ENCODE data around the gene IL36RN. TPM values are rescaled to one million over a fixed set of nuclear protein-coding genes. Genes with fewer than 3 reads are reported as not detected.

The IL36RN gene
- not detected in 2 replicates for polyA plus RNA-seq (2012; rRNA removed)
- polyA plus RNA-seq (2012; cell fraction: cytosol; rRNA removed) = not detected in 2 replicates
- polyA plus RNA-seq (2012; cell fraction: nucleus; rRNA removed) = not detected in 2 replicates

DNA sequence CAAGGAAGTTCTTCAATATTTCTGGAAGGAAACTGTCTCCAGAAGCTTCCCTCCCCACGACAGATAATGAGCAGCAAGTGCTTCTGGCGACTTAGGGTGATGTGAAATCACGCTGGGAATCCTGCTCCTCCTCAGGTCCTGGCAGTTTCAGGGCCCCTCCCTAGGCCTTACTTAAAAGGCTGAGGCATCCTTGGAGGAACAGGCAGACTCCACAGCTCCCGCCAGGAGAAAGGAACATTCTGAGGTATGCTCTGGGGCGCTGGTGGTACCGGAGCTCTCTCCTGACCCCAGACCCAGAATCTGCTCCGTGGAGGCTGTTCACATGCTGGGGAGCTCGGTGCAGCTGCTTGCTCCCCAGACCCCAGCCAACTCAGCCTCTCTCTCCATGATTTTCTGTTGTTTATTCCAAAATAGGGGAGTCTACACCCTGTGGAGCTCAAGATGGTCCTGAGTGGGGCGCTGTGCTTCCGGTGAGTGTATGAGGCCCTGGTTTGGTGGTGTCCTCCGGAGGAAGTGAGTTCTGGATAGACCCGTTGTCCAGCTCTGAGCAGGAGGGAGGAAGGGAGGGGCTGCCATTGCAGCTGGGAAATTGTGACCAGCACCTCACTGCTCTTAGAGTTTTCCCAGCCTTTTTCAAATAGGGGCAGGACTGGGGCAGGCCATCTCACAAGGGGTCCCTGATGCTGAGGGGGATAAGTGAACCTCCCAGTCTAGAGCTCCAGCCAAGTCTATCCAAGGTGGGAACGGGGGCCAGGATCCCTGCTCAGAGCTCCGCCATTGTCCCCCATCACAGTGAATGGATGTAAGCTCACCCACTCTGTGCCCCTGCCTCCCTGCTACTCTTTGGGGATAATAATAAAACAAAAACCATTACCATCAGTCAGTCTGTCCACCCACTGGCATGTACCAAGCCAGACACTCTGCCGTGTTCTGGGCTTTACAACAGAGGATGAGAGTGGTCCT lies at the start of gene IL36RN:
IL36RN (plus strand) TSS at position 201 of the 963 bp plus-strand sequence; CDS start at position 442, 241 bp downstream.
- Histone ChIP-seq H4K20me1 (ENCODE audit: insufficient read depth) (no peaks in the 10 kb centered on the region), H3K79me2 (ENCODE audit: insufficient read depth) (no peaks in the 10 kb centered on the region), H3K27ac (ENCODE audit: low read depth in 2 of 2, low read length in 1 of 2) (no peak within 1 kb of the TSS), H3K4me1 (ENCODE audit: control insufficient read depth in 1 of 2, insufficient read depth in 2 of 2, low read depth in 1 of 2, low read length in 1 of 2) (no peaks in the 10 kb centered on the region), H3K36me3 (replicated peaks in 1 of 2; ENCODE audit: control insufficient read depth in 1 of 2, insufficient read depth in 2 of 2, low read length in 1 of 2) (no peaks in the 10 kb centered on the region), H3K9ac (no peak within 1 kb of the TSS), H2AFZ (ENCODE audit: low read depth) (no peak within 1 kb of the TSS), H3K9me2 (no peaks in the 10 kb centered on the region), H3K4me2 (no peak within 1 kb of the TSS), H3K9me3 (no peaks in the 10 kb centered on the region), H3K27me3 (ENCODE audit: insufficient read depth) (no peaks in the 10 kb centered on the region; the same call in 1 of the 2 replicates), H3K4me3 (ENCODE audit: low read depth in 2 of 2, low read length in 1 of 2) (no peak within 1 kb of the TSS), H3F3A (replicated peaks; ENCODE audit: insufficient read depth) (no peaks in the 10 kb centered on the region)
- WGBS (ENCODE audit: low lambda C conversion rate) = 23% methylated on average over 9 of the region's 15 CpGs
- TF ChIP-seq, protein P1, sequence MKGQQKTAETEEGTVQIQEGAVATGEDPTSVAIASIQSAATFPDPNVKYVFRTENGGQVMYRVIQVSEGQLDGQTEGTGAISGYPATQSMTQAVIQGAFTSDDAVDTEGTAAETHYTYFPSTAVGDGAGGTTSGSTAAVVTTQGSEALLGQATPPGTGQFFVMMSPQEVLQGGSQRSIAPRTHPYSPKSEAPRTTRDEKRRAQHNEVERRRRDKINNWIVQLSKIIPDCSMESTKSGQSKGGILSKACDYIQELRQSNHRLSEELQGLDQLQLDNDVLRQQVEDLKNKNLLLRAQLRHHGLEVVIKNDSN (IDR thresholded peaks at IDR 0.05; ENCODE audit: borderline replicate concordance, low read depth) = no peak
- ChIA-PET POLR2A (no interaction called here), CTCF (interaction anchor here (1.0 to 1.6 kb wide), 2 partner anchors 21 to 331 kb away, joined by 3 to 6 read pairs; no protein-coding TSS in a partner anchor)
- no peak for DNase-seq

DNA sequence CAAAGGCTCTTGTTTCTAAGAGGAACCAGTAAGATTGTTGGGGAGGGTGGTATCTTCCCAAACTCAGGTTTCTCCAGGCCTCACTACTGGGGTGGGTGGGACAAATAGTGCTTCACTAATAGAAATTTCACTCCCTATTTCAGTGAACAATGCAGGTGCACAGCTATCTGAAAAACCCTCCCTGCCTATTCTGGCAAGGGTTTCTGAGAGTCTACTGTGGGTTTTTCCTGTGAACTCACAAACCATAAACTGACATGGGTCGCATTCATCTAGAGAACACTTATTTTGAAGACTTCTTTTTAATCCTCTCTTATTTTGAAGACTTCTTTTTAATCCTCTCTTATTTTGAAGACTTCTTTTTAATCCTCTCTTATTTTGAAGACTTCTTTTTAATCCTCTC lies 49.4 kb upstream of the IL36RN start:
- ChIA-PET CTCF (no interaction called here), POLR2A (no interaction called here)
- no peak for DNase-seq
- Histone ChIP-seq H2AFZ (ENCODE audit: low read depth) (no peak overlapping the region), H3K9ac (no peak overlapping the region), H3K27ac (ENCODE audit: low read depth in 2 of 2, low read length in 1 of 2) (no peak overlapping the region), H3F3A (replicated peaks; ENCODE audit: insufficient read depth) (no peaks in the 10 kb centered on the region), H3K27me3 (ENCODE audit: insufficient read depth) (no peaks in the 10 kb centered on the region; the same call in 1 of the 2 replicates), H3K4me1 (ENCODE audit: control insufficient read depth in 1 of 2, insufficient read depth in 2 of 2, low read depth in 1 of 2, low read length in 1 of 2) (no peaks in the 10 kb centered on the region), H3K79me2 (ENCODE audit: insufficient read depth) (no peaks in the 10 kb centered on the region), H3K9me3 (no peaks in the 10 kb centered on the region), H3K4me3 (ENCODE audit: low read depth in 2 of 2, low read length in 1 of 2) (no peak overlapping the region), H3K36me3 (replicated peaks in 1 of 2; ENCODE audit: control insufficient read depth in 1 of 2, insufficient read depth in 2 of 2, low read length in 1 of 2) (no peaks in the 10 kb centered on the region), H3K4me2 (no peak overlapping the region), H4K20me1 (ENCODE audit: insufficient read depth) (no peaks in the 10 kb centered on the region), H3K9me2 (no peaks in the 10 kb centered on the region)
- WGBS (ENCODE audit: low lambda C conversion rate) = 16% methylated on average over 1 of the region's 1 CpG
- TF ChIP-seq, protein P2, sequence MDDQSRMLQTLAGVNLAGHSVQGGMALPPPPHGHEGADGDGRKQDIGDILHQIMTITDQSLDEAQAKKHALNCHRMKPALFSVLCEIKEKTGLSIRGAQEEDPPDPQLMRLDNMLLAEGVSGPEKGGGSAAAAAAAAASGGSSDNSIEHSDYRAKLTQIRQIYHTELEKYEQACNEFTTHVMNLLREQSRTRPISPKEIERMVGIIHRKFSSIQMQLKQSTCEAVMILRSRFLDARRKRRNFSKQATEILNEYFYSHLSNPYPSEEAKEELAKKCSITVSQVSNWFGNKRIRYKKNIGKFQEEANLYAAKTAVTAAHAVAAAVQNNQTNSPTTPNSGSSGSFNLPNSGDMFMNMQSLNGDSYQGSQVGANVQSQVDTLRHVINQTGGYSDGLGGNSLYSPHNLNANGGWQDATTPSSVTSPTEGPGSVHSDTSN (IDR thresholded peaks at IDR 0.05) = no peak
- no peak for TF ChIP-seq NFIC (IDR thresholded peaks at IDR 0.05; ENCODE audit: borderline replicate concordance)
- TF ChIP-seq TCF12 (IDR thresholded peaks at IDR 0.05) = no peak
- TF ChIP-seq SIN3A (IDR thresholded peaks at IDR 0.05; ENCODE audit: borderline replicate concordance, low read depth, low read length) = no peak
- TF ChIP-seq RCOR1 (IDR thresholded peaks at IDR 0.05; ENCODE audit: low read length) = no peak
- no peak for TF ChIP-seq TAF1 (IDR thresholded peaks at IDR 0.05; ENCODE audit: borderline replicate concordance, low read depth, low read length)
- TF ChIP-seq MXI1 (IDR thresholded peaks at IDR 0.05; ENCODE audit: low read depth, low read length) = no peak
- TF ChIP-seq, protein P1 (IDR thresholded peaks at IDR 0.05; ENCODE audit: borderline replicate concordance, low read depth) = no peak
- no peak for TF ChIP-seq RFX5 (IDR thresholded peaks at IDR 0.05; ENCODE audit: low read length)
- TF ChIP-seq FOSL2 (IDR thresholded peaks at IDR 0.05; ENCODE audit: borderline replicate concordance, low read depth) = no peak
- TF ChIP-seq, protein P3, sequence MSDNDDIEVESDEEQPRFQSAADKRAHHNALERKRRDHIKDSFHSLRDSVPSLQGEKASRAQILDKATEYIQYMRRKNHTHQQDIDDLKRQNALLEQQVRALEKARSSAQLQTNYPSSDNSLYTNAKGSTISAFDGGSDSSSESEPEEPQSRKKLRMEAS (IDR thresholded peaks at IDR 0.05; ENCODE audit: low read depth) = no peak
- no peak for TF ChIP-seq EZH2phosphoT487 (IDR thresholded peaks at IDR 0.05; ENCODE audit: borderline replicate concordance, low read depth)
- no peak for TF ChIP-seq FOXM1 (IDR thresholded peaks at IDR 0.05; ENCODE audit: low read depth)
- TF ChIP-seq, protein P4, sequence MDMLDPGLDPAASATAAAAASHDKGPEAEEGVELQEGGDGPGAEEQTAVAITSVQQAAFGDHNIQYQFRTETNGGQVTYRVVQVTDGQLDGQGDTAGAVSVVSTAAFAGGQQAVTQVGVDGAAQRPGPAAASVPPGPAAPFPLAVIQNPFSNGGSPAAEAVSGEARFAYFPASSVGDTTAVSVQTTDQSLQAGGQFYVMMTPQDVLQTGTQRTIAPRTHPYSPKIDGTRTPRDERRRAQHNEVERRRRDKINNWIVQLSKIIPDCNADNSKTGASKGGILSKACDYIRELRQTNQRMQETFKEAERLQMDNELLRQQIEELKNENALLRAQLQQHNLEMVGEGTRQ (IDR thresholded peaks at IDR 0.05; ENCODE audit: borderline replicate concordance, low read depth, low read length) = no peak
- TF ChIP-seq, protein P5, sequence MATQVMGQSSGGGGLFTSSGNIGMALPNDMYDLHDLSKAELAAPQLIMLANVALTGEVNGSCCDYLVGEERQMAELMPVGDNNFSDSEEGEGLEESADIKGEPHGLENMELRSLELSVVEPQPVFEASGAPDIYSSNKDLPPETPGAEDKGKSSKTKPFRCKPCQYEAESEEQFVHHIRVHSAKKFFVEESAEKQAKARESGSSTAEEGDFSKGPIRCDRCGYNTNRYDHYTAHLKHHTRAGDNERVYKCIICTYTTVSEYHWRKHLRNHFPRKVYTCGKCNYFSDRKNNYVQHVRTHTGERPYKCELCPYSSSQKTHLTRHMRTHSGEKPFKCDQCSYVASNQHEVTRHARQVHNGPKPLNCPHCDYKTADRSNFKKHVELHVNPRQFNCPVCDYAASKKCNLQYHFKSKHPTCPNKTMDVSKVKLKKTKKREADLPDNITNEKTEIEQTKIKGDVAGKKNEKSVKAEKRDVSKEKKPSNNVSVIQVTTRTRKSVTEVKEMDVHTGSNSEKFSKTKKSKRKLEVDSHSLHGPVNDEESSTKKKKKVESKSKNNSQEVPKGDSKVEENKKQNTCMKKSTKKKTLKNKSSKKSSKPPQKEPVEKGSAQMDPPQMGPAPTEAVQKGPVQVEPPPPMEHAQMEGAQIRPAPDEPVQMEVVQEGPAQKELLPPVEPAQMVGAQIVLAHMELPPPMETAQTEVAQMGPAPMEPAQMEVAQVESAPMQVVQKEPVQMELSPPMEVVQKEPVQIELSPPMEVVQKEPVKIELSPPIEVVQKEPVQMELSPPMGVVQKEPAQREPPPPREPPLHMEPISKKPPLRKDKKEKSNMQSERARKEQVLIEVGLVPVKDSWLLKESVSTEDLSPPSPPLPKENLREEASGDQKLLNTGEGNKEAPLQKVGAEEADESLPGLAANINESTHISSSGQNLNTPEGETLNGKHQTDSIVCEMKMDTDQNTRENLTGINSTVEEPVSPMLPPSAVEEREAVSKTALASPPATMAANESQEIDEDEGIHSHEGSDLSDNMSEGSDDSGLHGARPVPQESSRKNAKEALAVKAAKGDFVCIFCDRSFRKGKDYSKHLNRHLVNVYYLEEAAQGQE (IDR thresholded peaks at IDR 0.05; ENCODE audit: low read depth, low read length) = no peak
- no peak for TF ChIP-seq GABPA (IDR thresholded peaks at IDR 0.05; ENCODE audit: low read depth)
- no peak for TF ChIP-seq JUND (IDR thresholded peaks at IDR 0.05)
- TF ChIP-seq FOXJ3 (CRISPR knock-in tag; IDR thresholded peaks at IDR 0.05) = no peak

All from SK-N-SH (cell line).